WTC11 (cell line): ENCODE data around the gene ARHGAP28. TPM values are rescaled to one million over a fixed set of nuclear protein-coding genes. Genes with fewer than 3 reads are reported as not detected.

Experiments used
- ATAC-seq: fragments of 200-7000 bp; cut with Tn5 transposase; 2 replicates; pipeline ENCODE4 v1.10.0; 2021; ENCODE audit warnings: mild to moderate bottlenecking, moderate library complexity
- CTCF ChIA-PET: fragments of 300-600 bp; sonication (Branson Sonifier 250); formaldehyde crosslinking; loops from one replicate; lab custom pipeline; 2021; ENCODE audit warnings: antibody characterized with exemption; lab: Charles Lee
- POLR2A ChIA-PET: fragments of 350-600 bp; sonication (Branson Sonifier 250); formaldehyde crosslinking; loops from one replicate; lab custom pipeline; 2021; ENCODE audit warnings: antibody characterized with exemption; lab: Charles Lee
- DNase-seq: peaks from one replicate; pipeline ENCODE4 v3.0.0; 2021; ENCODE audit warnings: low spot score
- H3K27ac Mint-ChIP-seq: 2 replicates; pipeline ENCODE4 v1.8.0; 2021; ENCODE audit warnings: mixed read lengths
- H3K27me3 Mint-ChIP-seq: 2 replicates; pipeline ENCODE4 v1.8.0; 2021; ENCODE audit warnings: low read depth, mild to moderate bottlenecking, moderate library complexity, mixed read lengths
- H3K36me3 Mint-ChIP-seq: 2 replicates; pipeline ENCODE4 v1.8.0; 2021; ENCODE audit warnings: mixed read lengths
- H3K4me1 Mint-ChIP-seq: 2 replicates; pipeline ENCODE4 v1.8.0; 2022; ENCODE audit warnings: mixed read lengths
- H3K4me3 Mint-ChIP-seq: 2 replicates; pipeline ENCODE4 v1.8.0; 2021; ENCODE audit warnings: mild to moderate bottlenecking, moderate library complexity, mixed read lengths
- H3K9me3 Mint-ChIP-seq: 2 replicates; pipeline ENCODE4 v1.8.0; 2021; ENCODE audit warnings: mixed read lengths
- ARID4B ChIP-seq: sonication (generic); formaldehyde crosslinking; IDR thresholded peaks from 2 replicates; pipeline ENCODE4 v1.8.0; 2023; ENCODE audit warnings: missing genetic modification reagents, mild to moderate bottlenecking, borderline replicate concordance
- ATF1 ChIP-seq: sonication (generic); formaldehyde crosslinking; IDR thresholded peaks from 2 replicates; pipeline ENCODE4 v1.8.1; 2023; ENCODE audit warnings: mild to moderate bottlenecking, moderate library complexity, missing genetic modification reagents
- ATF3 ChIP-seq: sonication (generic); formaldehyde crosslinking; conservative IDR thresholded peaks from 2 replicates; pipeline ENCODE4 v1.8.1; 2022; ENCODE audit warnings: mild to moderate bottlenecking, missing genetic modification reagents
- CDX4 ChIP-seq: fragments of 250-450 bp; sonication (Bioruptor Pico); IDR thresholded peaks from 2 replicates; pipeline ENCODE4 v1.9.0; 2021; ENCODE audit warnings: moderate library complexity, mild to moderate bottlenecking, inconsistent platforms, borderline replicate concordance
- ESRRA ChIP-seq: sonication (generic); formaldehyde crosslinking; IDR thresholded peaks from 2 replicates; pipeline ENCODE4 v1.8.1; 2022; ENCODE audit warnings: mild to moderate bottlenecking, missing genetic modification reagents, borderline replicate concordance
- FOXP1 ChIP-seq: sonication (generic); formaldehyde crosslinking; IDR thresholded peaks from 2 replicates; pipeline ENCODE4 v1.8.0; 2022; ENCODE audit warnings: missing genetic modification reagents, mild to moderate bottlenecking, moderate library complexity, borderline replicate concordance
- GTF2I ChIP-seq: fragments of 250-450 bp; sonication (Bioruptor Pico); conservative IDR thresholded peaks from 2 replicates; pipeline ENCODE4 v1.4.0; 2021; ENCODE audit warnings: mild to moderate bottlenecking
- HMGA2 ChIP-seq: fragments of 250-450 bp; sonication (Bioruptor Pico); IDR thresholded peaks from 2 replicates; pipeline ENCODE4 v1.4.0; 2021; ENCODE audit warnings: mild to moderate bottlenecking, moderate library complexity
- HMGXB4 ChIP-seq: sonication (generic); formaldehyde crosslinking; IDR thresholded peaks from 2 replicates; pipeline ENCODE4 v1.8.1; 2023; ENCODE audit warnings: mild to moderate bottlenecking, moderate library complexity, missing genetic modification reagents
- JAZF1 ChIP-seq: fragments of 250-450 bp; sonication (Bioruptor Pico); IDR thresholded peaks from 2 replicates; pipeline ENCODE4 v1.9.0; 2021; ENCODE audit warnings: moderate library complexity, mild to moderate bottlenecking, inconsistent platforms
- MLX ChIP-seq: sonication (generic); formaldehyde crosslinking; IDR thresholded peaks from 2 replicates; pipeline ENCODE4 v1.8.1; 2023; ENCODE audit warnings: mild to moderate bottlenecking, missing genetic modification reagents, moderate library complexity
- MYBL2 ChIP-seq: sonication (generic); formaldehyde crosslinking; IDR thresholded peaks from 2 replicates; pipeline ENCODE4 v1.8.1; 2023; ENCODE audit warnings: mild to moderate bottlenecking, moderate library complexity, missing genetic modification reagents
- NFATC4 ChIP-seq: fragments of 250-450 bp; sonication (Bioruptor Pico); IDR thresholded peaks from 2 replicates; pipeline ENCODE4 v1.9.0; 2021; ENCODE audit warnings: mild to moderate bottlenecking
- OVOL2 ChIP-seq: fragments of 250-450 bp; sonication (Bioruptor Pico); IDR thresholded peaks from 2 replicates; pipeline ENCODE4 v1.9.0; 2021; ENCODE audit warnings: mild to moderate bottlenecking, borderline replicate concordance
- SOX15 ChIP-seq: fragments of 250-450 bp; sonication (Bioruptor Pico); IDR thresholded peaks from 2 replicates; pipeline ENCODE4 v1.9.0; 2021; ENCODE audit warnings: mild to moderate bottlenecking
- ZBTB21 ChIP-seq: sonication (generic); formaldehyde crosslinking; IDR thresholded peaks from 2 replicates; pipeline ENCODE4 v1.8.1; 2023; ENCODE audit warnings: mild to moderate bottlenecking, missing genetic modification reagents, borderline replicate concordance
- ZMAT4 ChIP-seq: fragments of 250-450 bp; sonication (Bioruptor Pico); IDR thresholded peaks from 2 replicates; pipeline ENCODE4 v1.9.0; 2021; ENCODE audit warnings: mild to moderate bottlenecking
- ZNF532 ChIP-seq: fragments of 250-450 bp; sonication (Bioruptor Pico); IDR thresholded peaks from 2 replicates; pipeline ENCODE4 v1.9.0; 2021; ENCODE audit warnings: mild to moderate bottlenecking, borderline replicate concordance
- ZSCAN18 ChIP-seq: fragments of 250-450 bp; sonication (Bioruptor Pico); IDR thresholded peaks from 2 replicates; pipeline ENCODE4 v2.1.2; 2022; ENCODE audit warnings: mild to moderate bottlenecking, moderate library complexity
- total RNA-seq: library from RNA; stranded (reverse); gene quantifications from 3 replicates; pipeline ENCODE4 v1.2.3, GENCODE V29; 2021

ARHGAP28 gene
- total RNA-seq, 1 experiment from 2014 or later, result 14.8 TPM

- H3K36me3 Mint-ChIP-seq, result peaks cover 24% of the 10 kb centered on the region
- no peak overlapping the region for H3K27ac Mint-ChIP-seq
- no peaks in the 10 kb centered on the region for H3K9me3 Mint-ChIP-seq
- TF ChIP-seq ZMAT4 (CRISPR knock-in tag) (no peak), MLX (CRISPR knock-in tag) (no peak), ZNF532 (CRISPR knock-in tag) (no peak), ZSCAN18 (CRISPR knock-in tag) (no peak)
- TF ChIP-seq, all 79 proteins: peak for 0
- Mint-ChIP-seq H3K4me3 (no peak overlapping the region), H3K4me1 (no peaks in the 10 kb centered on the region), H3K27me3 (no peaks in the 10 kb centered on the region)
- ChIA-PET CTCF (interaction anchor here (0.8 kb wide), 1 partner anchor 237 kb away, joined by 3 read pairs; no protein-coding TSS in a partner anchor), POLR2A (no interaction called here)
- ATAC-seq (no peak), DNase-seq (no peak)
Observed at GRCh38 chr18:6939972-6940371, 210.5 kb downstream of the ARHGAP28 start.

GRCh38 chr18:6940451-6940850, 210.9 kb downstream of the ARHGAP28 start:
- H3K27ac Mint-ChIP-seq, result no peak overlapping the region
- no peaks in the 10 kb centered on the region for H3K27me3 Mint-ChIP-seq
- no peaks in the 10 kb centered on the region for H3K9me3 Mint-ChIP-seq
- no peak overlapping the region for H3K4me3 Mint-ChIP-seq
- POLR2A ChIA-PET, result no interaction called here
- no peaks in the 10 kb centered on the region for H3K4me1 Mint-ChIP-seq
- H3K36me3 Mint-ChIP-seq, result peaks cover 28% of the 10 kb centered on the region
- CTCF ChIA-PET, result interaction anchor here (0.8 to 2.2 kb wide), 2 partner anchors 20 to 237 kb away, joined by 3 to 8 read pairs; no protein-coding TSS in a partner anchor
- no peak for DNase-seq
- TF ChIP-seq HMGXB4 (CRISPR knock-in tag) (no peak), ATF3 (CRISPR knock-in tag) (no peak), CDX4 (CRISPR knock-in tag) (no peak), JAZF1 (CRISPR knock-in tag) (no peak), SOX15 (no peak), MYBL2 (CRISPR knock-in tag) (no peak), NFATC4 (CRISPR knock-in tag) (no peak), ATF1 (no peak), HMGA2 (CRISPR knock-in tag) (no peak), GTF2I (CRISPR knock-in tag) (no peak), ESRRA (CRISPR knock-in tag) (no peak), ARID4B (no peak), FOXP1 (CRISPR knock-in tag) (no peak), OVOL2 (no peak), ZBTB21 (CRISPR knock-in tag) (no peak)
- no peak for ATAC-seq
